ENCODE measurements around the gene FMNL2. TPM values are rescaled to one million over a fixed set of nuclear protein-coding genes. Genes with fewer than 3 reads are reported as not detected.

Gene FMNL2
- polyA plus RNA-seq, 4 donors = 87.2 to 123 (median 98.3) TPM

DNA sequence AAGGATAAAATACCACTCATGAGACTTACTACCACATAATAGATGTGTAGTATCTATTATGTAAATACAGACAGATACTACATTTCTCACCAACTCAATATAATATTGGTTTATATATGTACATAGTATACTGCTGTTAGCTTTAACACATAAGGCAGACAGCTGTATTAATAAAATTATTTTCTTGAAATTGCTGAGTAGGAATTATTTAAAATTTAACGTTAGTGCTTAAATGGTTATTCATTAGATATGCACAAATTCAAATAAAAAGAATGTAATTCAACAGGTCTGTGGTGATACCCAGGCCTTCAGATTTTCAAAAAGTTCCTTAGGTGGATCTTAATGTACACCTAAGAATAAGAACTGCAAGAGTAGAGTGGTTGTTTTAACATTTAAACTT lies 323.2 kb downstream of the FMNL2 start:
- DNase-seq (ENCODE audit: low read depth in 4 of 4, low spot score in 2 of 4) = no peak

GRCh38 chr2:152661076-152661475 lies 326.1 kb downstream of the FMNL2 start:
- no peak for DNase-seq (ENCODE audit: low read depth in 4 of 4, low spot score in 2 of 4)

- DNase-seq (ENCODE audit: low read depth in 4 of 4, low spot score in 2 of 4) = no peak
These were observed 329.8 kb downstream of the FMNL2 start for GRCh38 chr2:152664725-152665124.

GRCh38 chr2:152674334-152674733 lies 339.4 kb downstream of the FMNL2 start:
- DNase-seq (ENCODE audit: low read depth in 4 of 4, low spot score in 2 of 4) = no peak

- no peak for DNase-seq (ENCODE audit: low read depth in 4 of 4, low spot score in 2 of 4)
These were observed 341.5 kb downstream of the FMNL2 start for GRCh38 chr2:152676461-152676860.

DNA sequence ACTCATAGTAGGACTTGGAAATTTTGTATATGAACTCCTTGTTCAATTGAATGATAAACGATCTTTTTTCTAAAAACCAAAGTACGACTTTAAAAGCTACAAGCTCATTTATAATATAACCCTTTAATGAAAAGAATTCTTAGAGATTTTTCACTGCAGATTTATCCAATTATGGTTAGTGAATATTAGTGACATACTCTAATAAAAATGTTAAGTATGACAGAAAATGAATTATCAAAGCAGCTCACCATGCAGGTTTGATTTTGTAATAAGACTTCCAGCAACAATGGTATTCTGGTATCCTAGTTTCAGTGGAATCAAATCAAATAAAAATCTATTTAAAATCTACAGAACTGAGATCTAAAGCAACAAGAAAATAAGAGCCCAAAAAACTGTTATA lies 343.8 kb downstream of the FMNL2 start:
- no peak for DNase-seq (ENCODE audit: low read depth in 4 of 4, low spot score in 2 of 4)

DNA sequence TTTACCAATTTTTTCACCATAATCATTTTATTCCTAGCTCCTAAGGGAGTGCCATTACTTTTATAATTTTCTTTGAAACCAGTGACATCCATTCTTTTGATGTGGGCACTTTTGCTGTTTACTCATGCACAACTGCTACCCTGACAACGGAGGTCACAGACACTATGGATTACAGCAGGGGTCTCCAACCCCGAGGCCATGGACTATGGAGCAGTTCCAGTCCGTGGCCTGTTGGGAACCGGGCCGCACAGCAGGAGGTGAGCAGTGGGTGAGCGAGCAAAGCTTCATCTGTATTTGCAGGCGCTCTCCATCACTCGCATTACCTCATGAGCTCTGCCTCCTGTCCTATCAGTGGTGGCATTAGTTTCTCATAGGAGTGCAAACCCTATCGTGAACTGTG lies 347.7 kb downstream of the FMNL2 start:
- no peak for DNase-seq (ENCODE audit: low read depth in 4 of 4, low spot score in 2 of 4)

DNA sequence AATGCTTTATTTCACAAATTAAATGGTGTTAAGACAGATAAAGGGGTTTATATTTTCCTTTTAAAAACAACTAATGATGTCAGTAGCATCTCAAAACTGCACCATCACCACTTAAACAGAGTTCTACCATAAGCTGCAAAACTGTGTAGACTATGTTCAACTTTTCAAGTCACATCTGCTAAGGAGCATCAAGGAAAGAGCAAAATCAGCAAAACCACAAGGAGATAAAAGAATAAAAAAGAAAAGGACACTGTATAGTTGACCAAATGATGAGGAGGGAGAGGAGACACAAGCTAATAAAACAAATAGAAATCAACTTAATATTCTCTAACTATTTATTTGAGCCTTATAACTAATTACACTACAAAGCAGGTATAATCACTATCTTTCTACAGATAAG lies 348.4 kb downstream of the FMNL2 start:
- DNase-seq (ENCODE audit: low read depth in 4 of 4, low spot score in 2 of 4) = no peak

DNA sequence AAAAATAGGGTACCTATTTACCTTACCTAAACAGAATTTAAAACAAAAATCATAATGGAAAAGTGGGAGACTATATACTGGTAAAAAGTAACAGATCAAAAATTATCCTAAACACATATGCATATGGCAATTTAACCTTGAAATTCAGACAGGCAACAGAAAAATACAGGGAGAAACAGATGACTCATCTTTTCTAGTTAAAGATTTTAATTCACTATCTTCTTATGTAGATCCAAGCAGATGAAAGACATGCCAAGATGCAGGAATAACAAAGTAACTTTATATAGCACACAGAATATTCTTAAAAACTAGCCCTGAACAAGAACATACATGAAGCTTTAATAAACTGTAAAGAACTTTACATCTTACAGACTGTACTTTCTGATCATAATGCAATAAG lies 351.3 kb downstream of the FMNL2 start:
- DNase-seq (ENCODE audit: low read depth in 4 of 4, low spot score in 2 of 4) = no peak

DNA sequence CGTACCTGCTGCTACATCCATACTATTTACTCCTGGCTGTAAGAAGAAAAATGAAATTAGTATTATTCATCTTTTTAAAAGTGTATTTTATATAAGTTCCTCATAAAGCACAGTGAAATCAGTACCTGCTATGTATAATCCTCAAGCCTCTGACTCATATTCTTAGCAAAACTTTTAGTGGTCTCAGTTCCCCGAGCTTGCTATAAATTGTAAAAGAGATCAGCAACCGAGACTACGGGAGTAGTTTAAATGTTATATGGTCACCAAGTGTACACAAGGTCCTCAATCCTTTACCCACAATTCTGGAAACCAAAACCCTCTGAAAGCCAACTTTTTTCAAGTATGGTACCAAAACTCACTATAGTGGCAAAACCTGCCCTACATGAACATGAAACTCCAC lies 358.1 kb downstream of the FMNL2 start:
- DNase-seq (ENCODE audit: low read depth in 4 of 4, low spot score in 2 of 4) = no peak

GRCh38 chr2:152694161-152694661 lies 359.2 kb downstream of the FMNL2 start:
- no peak for DNase-seq (ENCODE audit: low read depth in 4 of 4, low spot score in 2 of 4)

DNA sequence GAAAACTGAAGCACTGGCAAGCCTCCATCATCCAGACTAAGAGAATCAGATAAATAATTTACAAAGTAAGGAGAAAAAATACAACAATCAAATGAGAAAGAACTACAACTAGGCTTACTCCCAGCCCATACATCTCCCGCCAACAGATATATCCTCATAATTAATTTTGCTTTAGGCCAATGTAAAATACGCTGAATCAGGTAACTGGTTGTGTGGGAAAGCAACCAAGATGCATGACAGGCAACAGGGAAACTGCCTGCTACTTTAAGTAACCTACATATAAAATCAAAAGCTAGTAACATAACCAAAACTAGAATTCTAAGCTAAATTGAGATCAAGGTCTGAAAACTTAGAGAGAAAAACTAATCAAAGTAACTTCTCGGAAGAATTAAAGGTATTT lies 360.8 kb downstream of the FMNL2 start:
- no peak for DNase-seq (ENCODE audit: low read depth in 4 of 4, low spot score in 2 of 4)

DNA sequence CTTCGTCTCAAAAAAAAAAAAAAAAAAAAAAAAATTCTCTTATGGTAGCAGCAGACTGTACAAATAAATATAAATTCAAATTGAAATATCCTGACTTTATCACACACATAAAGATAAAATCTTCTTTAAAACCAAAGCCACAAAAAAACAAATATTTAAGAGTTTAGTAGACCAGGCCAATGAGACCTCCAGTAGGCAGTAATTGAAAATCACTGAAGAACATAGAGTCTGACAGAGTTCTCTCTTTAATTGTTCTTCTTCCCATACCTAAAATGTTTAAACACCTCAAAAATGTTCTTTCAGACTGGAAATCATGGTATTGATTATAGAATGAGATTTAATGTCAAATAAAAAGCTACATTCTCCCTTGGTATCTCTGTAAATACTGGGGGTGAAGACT lies 361.5 kb downstream of the FMNL2 start:
- DNase-seq (ENCODE audit: low read depth in 4 of 4, low spot score in 2 of 4) = no peak

Other genes with a start within 250 kb of the FMNL2 start
- 10 to 100 TPM in 2 of 4 donors, 1 to 10 TPM in 2; 5.9 to 14.2 (median 10.5) TPM for gene CACNB4, start 236.1 kb upstream of the FMNL2 start, polyA plus RNA-seq (ENCODE audit: insufficient read length in 4 of 4)
- gene STAM2, start 159.4 kb upstream of the FMNL2 start, polyA plus RNA-seq (ENCODE audit: insufficient read length in 4 of 4) = 10 to 100 TPM; 41.1 to 54.4 (median 47.3) TPM